HG03135 (cell line): Measurements from ENCODE around the gene PRKAR1B.

Experiments
- ATAC-seq: cut with Tn5 transposase; IDR thresholded peaks from one replicate; pipeline ENCODE4 v1.9.1; 2021; ENCODE audit warnings: mild to moderate bottlenecking, moderate library complexity; ENCODE audit not compliant: unreplicated experiment

PRKAR1B gene

DNA sequence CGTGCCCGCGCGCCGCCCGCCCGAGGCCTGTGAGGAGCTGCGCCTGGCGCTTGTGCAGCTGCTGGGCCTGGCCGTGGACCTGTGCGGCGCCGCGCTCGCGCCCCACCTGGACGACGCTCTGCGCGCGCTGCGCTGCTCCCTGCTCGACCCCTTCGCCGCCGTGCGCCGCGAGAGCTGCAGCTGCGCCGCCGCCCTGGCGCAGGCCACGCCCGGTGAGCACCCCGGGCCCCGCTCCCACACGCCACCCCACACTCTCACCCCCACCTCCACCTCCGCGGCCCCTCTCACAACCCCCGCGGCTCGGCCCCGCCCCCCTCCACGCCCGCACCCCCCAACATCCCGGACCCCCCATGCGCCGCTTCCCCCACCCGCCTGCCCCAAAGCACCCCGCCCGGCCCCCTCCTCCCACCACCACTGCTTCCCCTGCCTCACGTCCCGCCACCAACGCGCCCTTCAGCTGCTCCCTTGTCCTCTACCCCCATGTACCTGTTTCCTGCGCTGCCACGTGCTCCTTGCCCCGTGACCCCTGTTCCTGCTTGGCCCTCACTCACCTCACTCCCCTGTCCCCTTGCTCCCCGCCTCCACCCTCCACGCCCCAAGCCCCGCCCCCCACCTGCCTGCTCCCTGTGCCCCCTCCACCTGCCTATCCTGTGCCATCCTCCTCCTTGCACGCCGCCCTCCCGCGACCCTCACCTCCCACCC is at the start of gene PRKAR1B:
PRKAR1B (minus strand) TSS at position 178 of the 702 bp plus-strand sequence. CDS start 15,776 bp downstream, outside the sequence.
- peak; percentile 40 for ATAC-seq

DNA sequence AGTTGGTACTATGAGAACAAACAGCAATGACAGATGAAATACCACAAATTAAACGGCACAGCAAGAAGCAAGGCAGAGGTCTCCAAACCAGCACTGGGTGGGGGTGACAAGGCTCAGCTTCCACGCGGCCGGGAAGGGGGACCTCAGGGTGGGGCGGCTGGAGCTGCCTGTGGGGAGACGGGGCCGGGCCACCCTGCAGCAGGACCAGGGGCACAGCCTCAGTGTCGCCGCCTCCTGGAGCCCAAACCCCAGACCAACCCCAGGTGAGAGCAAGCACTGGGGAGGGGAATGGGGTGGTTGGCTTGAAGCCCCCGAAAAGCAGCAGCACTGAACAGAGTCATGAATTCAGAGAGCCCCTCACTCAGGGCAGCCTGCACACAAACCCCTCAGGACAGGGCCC is 49.3 kb upstream of the PRKAR1B start:
- no peak for ATAC-seq

DNA sequence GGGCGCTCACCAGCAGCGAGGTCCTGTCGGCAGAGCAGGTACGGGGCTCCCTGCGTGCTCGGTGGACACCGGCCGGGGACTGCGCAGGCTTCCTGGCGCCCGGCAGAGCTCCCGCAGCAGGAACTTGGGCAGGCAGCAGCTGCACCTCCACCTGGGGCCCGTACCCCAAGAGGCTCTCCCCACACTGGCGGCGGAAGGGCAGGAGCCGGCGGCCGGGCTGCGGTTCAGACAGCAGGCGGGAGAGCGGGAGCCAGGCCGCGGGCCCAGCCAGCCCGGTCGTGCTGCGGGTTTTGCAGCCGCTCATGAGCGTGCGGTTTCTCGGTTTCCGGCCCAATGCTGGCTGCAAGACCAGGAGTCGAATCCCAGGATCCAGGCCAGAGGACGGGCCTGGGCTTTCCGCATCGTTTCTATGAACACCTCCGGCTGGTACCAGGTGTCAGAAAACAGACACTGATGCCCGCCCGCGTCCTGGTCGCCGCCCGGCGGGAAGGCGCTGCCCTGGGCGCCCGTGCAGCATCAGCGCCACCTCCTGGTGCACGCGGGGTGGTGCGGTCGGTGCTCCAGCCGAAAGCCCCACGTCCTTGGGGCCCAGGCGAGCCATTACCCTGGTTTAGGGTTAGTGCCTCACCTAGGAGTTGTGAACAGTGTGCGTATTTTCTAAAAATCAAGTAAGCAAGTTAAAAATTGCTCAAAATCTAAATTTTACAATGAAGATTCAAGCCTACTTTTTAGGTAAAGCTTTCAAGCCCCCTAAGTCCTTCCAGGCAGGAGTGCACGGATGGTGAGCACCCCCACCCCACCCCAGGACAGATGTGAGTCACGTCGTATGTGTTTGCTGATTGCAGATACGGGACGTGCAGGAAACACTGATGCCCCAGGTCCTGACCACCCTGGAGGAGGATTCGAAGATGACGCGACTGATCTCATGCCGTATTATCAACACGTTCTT is 47.4 kb upstream of the PRKAR1B start:
- ATAC-seq, result no peak

DNA sequence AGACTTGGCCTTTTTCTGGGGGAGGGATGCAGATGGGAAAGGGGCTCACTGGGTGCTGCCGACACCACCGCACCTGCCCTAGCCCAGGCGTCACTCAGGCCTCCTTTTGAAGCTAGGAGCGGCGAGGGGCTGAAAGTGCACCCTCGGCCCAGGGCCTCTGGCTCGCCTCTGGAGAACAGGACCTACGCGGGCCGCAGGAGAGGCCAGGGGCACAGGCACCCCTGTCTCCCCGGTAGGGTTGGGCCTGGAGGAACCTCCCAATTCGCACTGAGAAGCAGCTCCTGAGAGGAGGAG is 46.5 kb upstream of the PRKAR1B start:
- ATAC-seq, result no peak

DNA sequence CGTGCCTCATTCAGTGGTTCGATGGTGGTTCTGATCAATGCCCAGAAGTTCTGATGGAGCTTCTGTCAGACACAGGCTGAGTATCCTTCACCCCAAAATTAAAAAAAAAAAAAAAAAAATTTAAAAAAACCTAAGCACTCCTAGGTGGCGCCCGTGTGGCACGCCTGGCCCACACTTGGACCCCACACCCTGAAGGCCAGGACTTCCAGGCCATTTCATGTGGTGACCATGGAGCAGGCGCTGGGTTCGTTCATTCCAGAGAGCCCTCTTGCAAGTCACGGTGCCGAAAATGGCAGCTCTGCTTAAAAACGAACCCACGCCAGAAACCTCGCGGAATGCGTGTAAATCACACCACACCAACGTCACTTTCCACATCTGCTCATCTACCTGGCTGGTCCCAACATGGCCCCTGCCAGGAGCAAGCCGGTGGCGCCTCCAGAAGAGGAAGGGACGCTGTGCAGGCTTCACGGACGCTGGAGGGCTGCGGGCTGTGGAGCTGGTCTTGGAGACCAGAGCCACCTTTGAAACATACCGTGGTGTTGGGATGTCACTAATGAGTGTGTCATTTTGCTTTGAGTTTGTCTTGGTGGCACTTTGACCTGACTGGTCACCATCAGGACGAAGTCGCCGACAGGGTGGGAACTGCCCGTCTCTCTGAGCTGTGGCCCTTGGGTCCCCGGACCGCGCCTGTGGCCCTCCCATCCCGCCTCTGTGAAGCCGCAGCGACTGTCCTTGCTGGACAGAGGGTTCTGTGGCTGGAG is 46.0 kb upstream of the PRKAR1B start:
- ATAC-seq, result no peak

DNA sequence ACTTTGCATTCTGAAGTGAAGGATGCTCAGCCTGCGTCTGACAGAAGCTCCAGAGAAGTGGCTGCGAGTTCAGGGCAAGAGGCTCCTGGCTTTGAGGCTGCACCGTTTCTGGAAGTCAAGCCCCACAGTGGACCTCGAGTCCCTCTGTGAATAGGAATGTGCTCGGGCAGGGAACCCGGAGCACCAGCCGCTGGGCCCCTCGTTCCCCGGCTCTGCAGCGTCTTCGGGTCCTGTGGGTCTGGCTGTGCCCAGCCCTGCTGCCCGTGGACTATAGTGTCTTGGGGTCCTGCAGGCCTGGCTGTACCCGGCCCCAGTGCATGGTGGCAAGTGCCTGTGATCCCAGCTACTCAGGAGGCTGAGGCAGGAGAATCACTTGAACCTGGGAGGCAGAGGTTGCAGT is 45.3 kb upstream of the PRKAR1B start:
- no peak for ATAC-seq

DNA sequence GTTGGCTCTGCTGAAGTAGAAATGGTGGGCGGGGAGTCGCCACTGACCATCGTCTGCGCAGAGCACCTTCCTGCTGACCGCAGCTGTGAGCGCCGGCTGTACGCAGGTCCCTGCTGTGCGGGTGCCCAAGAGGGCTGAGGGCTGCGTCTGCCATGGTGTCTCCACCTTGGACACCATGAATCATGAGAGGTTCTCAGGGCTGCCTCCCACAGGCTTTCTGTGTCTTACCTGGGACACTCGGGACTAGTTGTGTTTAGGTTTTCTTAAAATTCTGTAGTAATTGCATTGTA is 44.9 kb upstream of the PRKAR1B start:
- no peak for ATAC-seq

DNA sequence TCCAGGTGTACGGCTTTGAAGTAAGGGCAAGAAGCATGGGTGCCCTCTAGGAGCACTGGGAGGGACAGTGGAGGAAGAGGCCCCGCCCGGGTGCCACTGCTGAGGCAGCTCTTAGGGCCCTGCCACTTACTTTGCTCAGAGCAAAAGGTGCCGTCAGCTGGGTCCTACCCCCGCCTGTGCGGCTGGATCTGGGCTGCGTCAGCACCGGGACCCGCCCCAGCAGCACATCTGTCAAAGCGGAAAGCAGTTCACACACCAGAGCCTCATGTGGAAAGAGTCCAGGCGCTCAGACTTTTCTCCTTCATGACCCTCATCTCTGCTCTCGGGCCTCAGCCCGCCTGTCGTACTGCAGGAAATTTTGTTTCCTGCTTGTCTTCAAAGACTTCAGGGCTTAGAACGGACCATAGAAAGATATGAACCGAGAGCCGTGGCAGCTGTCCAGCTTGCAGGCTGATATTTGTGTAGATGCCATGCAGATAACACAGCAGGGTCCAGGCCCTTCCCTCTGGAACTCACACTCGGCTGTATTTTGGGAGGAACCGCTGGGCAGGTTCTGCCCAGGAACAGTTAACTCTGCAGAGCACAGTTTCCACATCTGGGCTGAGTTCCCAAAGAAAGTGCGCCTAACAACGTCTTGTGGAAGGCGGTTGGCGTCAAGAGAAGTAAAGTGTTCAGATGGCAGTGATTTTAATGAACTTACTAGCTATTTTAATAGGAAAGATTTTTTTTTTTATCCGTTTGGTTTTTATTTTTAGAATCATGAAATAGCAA is 44.3 kb upstream of the PRKAR1B start:
- ATAC-seq, result no peak

DNA sequence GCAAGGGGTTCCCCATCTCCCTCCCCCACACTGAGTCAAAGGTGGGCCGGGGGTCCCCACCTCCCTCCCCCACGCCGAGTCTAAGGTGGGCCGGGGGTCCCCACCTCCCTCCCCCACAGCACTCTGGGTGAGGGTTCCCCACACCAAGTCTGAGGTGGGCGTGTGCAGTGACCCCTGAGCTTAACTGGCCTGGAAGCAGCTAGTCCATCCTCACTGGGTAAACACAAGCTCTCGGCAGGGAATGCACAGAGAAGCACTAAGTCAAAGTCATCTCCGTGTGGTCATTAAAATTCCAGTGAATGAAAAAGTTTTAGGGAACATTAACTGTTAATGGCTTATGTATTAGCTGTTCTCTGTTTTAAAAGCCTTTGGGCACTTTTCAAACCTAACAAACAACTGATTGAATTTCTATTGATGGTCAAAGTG is 43.7 kb upstream of the PRKAR1B start:
- no peak for ATAC-seq

DNA sequence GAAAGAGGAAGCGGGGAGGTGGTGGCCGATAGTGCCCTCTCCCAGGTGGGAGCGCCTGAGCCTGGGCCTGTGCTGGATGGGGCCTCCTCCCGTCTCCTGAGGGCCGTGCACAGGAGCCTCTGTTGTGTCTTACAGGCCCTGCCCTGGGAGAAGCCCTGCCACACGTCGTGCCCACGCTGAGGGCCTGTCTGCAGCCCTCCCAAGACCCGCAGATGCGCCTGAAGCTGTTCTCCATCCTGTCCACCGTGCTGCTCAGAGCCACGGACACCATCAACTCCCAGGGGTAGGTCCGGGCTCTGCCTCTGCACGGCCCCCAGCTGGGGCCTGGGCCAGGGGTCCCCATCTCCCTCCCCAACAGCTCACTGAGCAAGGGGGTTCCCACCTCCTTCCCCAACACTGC is 43.3 kb upstream of the PRKAR1B start:
- no peak for ATAC-seq

DNA sequence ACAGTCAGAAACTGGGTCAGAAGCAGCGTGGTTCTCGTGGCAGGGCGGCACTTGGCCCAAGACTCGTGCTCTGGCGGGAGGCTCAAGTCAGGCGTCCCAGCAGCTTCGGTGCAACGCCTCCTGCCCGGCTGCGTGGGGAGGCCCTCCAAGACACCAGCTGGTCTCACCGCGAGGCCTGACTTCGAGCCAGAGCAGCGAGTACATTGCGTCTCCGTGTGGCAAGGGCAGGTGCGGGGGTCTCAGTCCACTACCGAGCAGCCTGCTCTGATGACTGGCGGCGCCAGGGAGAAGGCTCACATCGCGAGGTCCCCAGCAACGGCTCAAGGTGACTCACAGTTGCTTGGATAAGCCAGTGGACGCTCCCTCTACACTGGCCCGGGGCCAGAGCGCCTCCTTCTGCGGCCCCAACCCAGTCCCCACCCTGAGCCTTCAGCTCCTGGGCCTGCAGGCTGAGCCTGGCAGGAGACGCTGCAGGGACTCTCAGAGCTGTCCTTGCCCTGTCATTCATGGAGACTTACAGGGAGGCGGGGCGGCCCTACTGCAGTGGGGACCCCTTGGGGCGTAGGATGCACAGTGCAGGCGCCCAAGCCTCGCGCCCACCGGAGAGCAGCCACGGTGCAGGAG is 41.9 kb upstream of the PRKAR1B start:
- no peak for ATAC-seq

DNA sequence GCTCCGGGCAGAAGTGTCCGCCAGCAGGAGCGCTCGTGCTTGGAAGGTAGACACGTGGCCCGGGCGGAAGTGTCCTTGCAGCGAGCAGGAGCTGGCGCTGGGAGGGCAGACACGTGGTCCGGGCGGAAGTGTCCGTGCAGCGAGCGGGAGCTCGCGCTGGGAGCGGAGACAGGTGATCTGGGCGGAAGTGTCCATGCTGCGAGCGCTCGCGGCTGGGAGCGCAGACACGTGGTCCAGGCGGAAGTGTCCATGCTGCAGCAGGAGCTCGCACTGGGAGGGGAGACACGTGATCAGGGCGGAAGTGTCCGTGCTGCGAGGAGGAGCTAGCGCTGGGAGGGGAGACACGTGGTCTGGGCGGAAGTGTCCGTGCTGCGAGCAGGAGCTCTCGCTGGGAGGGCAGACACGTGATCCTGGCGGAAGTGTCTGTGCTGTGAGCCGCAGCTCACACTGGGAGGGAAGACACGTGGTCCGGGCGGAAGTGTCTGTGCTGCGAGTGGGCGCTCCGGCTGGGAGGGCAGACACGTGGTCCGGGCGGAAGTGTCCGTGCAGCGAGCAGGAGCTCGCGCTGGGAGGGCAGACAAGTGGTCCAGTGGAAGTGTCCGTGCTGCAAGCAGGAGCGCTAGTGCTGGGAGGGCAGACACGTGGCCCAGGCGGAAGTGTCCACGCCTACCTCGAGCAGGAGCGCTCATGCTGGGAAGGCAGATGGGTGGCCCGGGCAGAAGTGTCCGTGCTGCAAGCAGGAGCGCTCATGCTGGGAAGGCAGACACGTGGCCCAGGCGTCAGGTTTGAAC is 41.1 kb upstream of the PRKAR1B start:
- ATAC-seq, result no peak

DNA sequence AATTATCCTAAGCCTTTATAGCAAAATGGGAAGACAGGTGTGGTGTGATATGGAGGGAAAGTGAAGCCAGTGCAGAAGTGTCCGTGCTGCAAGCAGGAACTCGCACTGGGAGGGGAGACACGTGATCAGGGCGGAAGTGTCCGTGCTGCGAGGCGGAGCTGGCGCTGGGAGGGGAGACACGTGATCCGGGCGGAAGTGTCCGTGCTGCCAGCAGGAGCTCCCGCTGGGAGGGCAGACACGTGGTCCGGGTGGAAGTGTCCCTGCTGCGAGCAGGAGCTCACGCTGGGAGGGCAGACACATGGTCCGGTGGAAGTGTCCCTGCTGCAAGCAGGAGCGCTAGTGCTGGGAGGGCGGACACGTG is 40.5 kb upstream of the PRKAR1B start:
- no peak for ATAC-seq

DNA sequence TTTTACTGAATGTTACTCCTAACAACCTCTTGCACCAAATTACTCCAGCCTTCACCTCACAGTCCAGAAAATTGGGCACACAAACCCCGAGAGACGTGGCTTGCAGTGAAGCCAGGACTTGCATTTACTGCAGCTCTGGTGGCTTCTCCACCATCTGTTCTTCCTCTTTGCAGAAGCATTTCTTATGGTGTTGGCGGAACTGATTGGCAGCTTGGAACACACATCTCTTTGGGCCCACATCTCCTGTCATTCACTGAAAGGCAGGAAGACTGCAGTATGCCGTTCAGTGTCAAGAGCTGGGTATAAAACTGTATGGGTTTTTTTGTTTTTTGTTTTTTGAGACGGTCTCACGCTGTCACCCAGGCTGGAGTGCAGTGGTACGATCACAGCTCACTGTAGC is 38.3 kb upstream of the PRKAR1B start:
- no peak for ATAC-seq

DNA sequence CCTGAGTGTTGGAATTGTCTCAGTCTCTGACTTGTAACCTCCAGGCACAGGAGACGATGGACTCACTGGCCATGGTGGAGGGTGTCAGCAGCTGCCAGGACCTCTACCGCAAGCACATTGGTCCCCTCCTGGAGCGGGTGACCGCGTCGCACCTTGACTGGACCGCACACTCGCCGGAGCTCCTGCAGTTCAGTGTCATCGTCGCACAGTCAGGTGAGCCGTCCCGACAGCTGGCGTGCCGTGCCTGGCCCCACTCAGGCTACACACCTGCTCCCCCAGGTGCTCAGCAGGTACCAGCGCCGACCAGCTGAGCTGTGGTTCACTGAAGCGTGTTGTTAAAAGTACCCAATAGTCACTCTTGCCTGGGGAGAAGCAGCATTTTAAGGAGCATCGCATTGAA is 36.7 kb upstream of the PRKAR1B start:
- ATAC-seq, result no peak

DNA sequence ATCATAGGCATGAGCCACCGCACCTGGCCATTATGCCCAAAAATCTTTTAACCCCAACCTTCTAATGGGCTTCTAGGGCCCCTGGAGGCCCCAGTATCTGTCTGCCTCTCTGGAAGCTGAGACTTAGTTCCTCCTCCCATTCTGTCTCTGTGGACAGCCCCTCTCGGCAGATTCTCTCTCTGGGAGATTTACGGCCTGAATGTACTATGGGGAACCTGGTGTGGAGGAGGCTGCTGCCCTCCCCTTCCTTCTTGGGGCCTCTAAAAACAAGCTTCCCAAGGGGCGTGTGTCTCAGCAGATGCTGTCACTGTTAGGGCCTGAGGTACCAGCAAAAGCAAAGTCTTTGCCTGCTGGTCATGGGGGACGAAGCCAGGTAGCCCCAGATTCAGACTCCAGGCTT is 35.8 kb upstream of the PRKAR1B start:
- ATAC-seq, result no peak

DNA sequence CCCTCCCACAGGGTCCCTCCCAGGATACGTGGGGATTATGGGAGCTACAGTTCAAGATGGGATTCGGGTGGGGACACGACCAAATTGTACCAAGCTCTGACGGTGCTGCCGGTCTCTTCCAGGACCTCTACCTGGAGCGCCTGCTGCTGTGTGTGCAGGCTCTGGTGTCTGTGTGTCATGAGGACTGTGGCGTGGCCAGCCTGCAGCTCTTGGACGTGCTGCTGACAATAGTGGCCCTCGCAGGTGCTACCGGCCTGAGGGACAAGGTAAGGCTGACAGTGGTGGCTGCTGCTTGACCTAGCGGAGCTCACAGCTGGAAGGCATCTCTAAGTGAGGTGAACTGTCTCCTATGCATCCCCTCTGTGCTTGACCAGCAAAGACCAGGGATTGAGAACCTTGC is 34.5 kb upstream of the PRKAR1B start:
- no peak for ATAC-seq

DNA sequence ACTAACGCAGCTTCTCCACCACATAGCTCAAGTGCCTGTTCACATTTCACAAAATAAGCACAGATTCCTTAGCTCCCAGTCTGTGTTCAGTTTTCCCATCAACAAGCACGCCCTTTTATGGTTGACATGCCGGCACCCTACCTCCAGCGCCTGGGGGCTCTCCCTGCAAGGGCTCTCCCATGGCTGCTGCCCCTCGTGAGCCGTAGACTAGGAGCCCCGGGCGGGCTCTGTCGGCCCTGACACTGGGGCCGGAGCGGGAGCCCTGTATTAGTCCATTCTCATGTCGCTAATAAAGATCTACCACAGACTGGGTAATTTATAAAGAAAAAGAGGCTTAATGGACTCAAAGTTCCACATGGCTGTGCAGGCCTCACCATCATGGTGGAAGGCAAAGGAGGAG is 34.0 kb upstream of the PRKAR1B start:
- ATAC-seq, result no peak

DNA sequence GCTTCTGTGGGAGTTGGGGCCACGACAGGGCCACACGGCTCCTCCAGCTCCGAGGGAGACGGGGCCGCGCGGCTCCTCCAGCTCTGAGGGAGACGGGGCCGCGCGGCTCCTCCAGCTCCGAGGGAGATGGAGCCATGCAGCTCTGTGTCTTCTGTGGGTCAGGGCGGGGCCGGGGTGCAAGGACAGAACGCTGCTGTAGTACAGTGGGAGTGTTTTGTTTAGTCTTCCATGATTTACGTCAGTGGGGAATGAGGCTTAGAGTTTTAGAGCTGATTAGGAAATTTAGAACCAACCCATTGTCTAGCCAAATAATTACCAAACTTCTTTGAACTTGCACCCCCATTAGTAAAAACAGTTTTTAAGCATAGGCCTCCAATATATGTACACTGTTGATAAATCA is 32.9 kb upstream of the PRKAR1B start:
- no peak for ATAC-seq

DNA sequence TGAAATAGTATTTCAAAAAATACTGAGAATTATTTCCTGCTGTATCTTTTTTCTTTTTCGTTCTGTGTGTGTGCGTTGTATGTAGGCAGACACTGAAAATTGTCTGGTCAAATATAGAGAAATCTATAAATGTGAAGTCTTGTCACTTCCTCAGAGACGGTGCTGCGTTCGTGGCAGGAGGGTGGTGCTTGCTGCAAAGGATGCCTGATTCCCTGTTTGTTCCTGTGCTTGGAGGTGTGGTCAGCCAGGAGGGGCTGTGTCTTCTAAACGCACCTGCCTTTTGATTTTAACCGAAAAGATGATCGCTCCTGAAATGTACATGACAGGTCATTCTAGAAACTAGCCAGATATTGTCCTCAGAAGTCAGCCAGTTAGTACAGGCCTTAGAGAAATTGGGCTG is 32.5 kb upstream of the PRKAR1B start:
- no peak for ATAC-seq
